H1 (cell line): Measurements from ENCODE around the gene TMEM178B.

Source experiments
- CEBPB ChIP-seq: IDR thresholded peaks from 2 replicates; pipeline ENCODE4 v1.6.1; 2012; ENCODE audit warnings: low read depth, low read length
- CTBP2 ChIP-seq: IDR thresholded peaks from 2 replicates; pipeline ENCODE4 v1.7.0; 2011; ENCODE audit warnings: borderline replicate concordance, mild to moderate bottlenecking, moderate library complexity, mixed read lengths, low read length; ENCODE audit not compliant: insufficient read depth, insufficient read length
- POLR2AphosphoS5 ChIP-seq: IDR thresholded peaks from 2 replicates; pipeline ENCODE4 v1.6.1; 2011; ENCODE audit warnings: low read depth, low read length
- TCF12 ChIP-seq: IDR thresholded peaks from 2 replicates; pipeline ENCODE4 v1.6.1; 2011; ENCODE audit warnings: low read depth, mild to moderate bottlenecking, low read length
- ZNF274 ChIP-seq: IDR thresholded peaks from 2 replicates; pipeline ENCODE4 v1.7.0; 2012; ENCODE audit warnings: low read length, borderline replicate concordance; ENCODE audit errors: extremely low read depth

DNA sequence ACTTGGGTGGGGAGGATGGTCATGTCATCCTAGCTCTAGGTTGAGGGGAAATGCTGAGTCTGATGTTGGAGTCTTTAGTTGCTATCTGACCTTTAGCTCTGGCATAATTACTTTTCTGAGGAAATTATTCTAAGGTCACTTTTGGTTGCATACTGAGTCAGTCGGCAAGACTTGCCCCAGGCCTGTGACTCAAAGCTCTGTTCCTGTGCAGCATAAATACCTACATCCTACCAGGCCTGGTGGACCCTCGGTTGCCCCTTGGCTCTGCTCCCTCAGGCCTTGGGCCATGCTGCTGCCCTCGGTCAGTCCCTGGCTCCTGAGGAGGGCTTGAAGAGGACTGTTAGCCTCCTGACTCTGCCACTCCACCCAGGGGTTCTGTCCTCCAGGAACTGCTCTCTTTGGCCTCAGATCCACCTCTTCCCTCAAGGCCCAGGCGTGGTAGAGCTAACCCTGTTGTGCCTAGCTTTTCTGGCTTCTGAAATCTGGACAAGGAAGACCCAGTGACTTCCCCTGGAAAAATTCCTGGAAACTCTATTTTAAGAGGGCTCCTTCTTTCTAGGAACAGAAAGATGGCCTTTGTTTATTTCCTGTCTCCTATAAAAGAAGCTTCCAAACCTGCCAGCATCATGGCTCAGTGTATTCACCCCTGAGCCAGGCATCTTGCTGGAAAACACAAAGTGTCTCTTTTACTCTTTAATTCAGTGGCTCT, 71.2 kb downstream of the TMEM178B start:
- no peak for TF ChIP-seq TCF12
- no peak for TF ChIP-seq CEBPB
- TF ChIP-seq CTBP2: no peak
- TF ChIP-seq ZNF274: no peak
- TF ChIP-seq POLR2AphosphoS5: no peak
